ENCODE data around the gene CHRFAM7A. TPM values are rescaled to one million over a fixed set of nuclear protein-coding genes. Genes with fewer than 3 reads are reported as not detected.
"Not testable (repeated sequence)": the region's sequence is repeated elsewhere in the genome, so short reads cannot be mapped to it uniquely, and the experiment has no call there.

CHRFAM7A gene
- total RNA-seq, 6 experiments from 2014 or later: 0.67 to 3.1 TPM; not detected in 4

DNA sequence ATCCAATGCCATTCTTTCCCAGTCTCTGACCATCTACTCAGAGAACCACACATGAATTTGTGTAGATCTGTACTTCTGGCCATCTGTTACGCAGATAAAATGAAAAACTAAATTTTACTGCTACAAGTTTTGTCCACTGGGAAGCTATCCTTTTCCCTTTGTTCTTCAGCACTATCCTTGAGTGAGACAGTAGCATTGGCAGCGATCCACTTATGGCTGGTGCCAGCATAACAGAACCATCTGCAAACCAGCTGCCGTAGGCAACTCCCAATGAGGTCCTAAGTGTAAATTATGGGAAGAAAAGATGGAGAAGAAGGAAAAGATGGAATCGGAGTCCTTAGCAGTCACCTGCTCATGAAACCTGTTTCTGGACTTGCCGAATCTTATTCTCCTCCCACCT is 72.3 kb downstream of the CHRFAM7A start:
- ATAC-seq; H3K4me1 ChIP-seq; H3K27ac ChIP-seq; H3K4me3 ChIP-seq; intact Hi-C loops (cut with DNase I); H3K36me3 ChIP-seq; H3K9me3 ChIP-seq; DNase-seq; H3K27me3 ChIP-seq: not testable (repeated sequence)
- WGBS (ENCODE audit: insufficient coverage, low coverage, low lambda C conversion rate, missing lambda C conversion rate): no CpG with 5 or more reads among the region's 5 CpGs

DNA sequence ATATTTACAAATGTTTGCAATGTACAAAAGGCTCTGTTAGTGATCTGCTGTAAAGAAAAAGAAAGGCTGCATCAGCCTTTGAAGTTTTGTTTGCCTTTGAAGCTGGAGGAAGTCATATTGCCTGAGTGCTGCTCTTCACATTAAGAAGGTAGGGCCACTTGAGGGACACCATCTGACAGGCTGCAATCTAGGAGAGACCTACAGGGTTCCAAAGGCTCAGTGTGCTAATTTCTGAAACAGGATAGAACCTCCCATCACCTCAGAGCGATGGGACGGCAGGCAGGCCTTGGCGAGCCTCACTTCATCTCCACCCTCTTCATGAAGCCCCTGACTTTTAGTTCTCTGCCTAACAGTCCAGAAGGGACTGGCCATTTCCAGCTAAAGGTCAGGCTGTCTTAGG is 77.6 kb downstream of the CHRFAM7A start:
- no CpG with 5 or more reads among the region's 3 CpGs for WGBS (ENCODE audit: insufficient coverage, low coverage, low lambda C conversion rate, missing lambda C conversion rate)

DNA sequence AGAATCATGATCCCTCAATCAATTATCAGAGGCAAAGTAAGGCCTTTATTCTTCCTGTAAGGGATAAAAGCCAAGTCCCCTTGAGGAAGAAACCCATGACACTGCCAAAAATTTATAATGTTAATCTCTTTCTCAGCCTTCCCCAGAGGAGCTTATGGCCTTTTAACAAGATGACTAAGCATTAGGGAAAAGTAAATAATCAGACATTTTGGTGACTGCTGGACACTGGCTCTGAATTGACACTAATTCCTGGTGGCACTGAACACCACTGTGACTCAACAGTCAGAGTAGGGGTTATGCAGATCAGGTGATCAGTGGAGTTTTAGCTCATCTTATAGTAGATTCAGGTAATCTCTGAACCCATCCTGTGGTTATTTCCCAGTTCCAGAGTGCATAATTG is 82.8 kb downstream of the CHRFAM7A start:
- intact Hi-C loops (cut with DNase I): not testable (repeated sequence)

More for the DNA sequence above, 77.6 kb downstream of the CHRFAM7A start:
- H3K9me3 ChIP-seq; H3K27ac ChIP-seq; ATAC-seq; DNase-seq; H3K36me3 ChIP-seq; intact Hi-C loops (cut with DNase I); H3K4me1 ChIP-seq; H3K4me3 ChIP-seq; H3K27me3 ChIP-seq: not testable (repeated sequence)

More for the DNA sequence above, 82.8 kb downstream of the CHRFAM7A start:
- not testable (repeated sequence) for H3K4me1 ChIP-seq, H3K27me3 ChIP-seq, H3K9me3 ChIP-seq, H3K36me3 ChIP-seq, H3K27ac ChIP-seq, H3K4me3 ChIP-seq, DNase-seq
- peak in 1 of 4 donors; percentile 17 for ATAC-seq

Small RNAs within 50 kb of the gene (small RNA-seq; reads per million reads assigned to genes)
- gene AC019322.2: 0 reads per million in 2 experiments
- gene RF00019: 0 reads per million in 2 experiments
- 0 reads per million in 2 experiments for gene RF00096
- 0 reads per million in 2 experiments for gene RN7SL196P

Other genes starting within 250 kb of the CHRFAM7A start
- 1 to 10 TPM; 1.2 to 3.8 (median 2.5) TPM for gene GOLGA8R, start 20.7 kb upstream of the CHRFAM7A start, total RNA-seq
- 1 to 10 TPM in 1 of 6 experiments, under 1 TPM in 1, not detected in 4; 0.71 to 1.6 TPM for gene GOLGA8Q, start 158.5 kb upstream of the CHRFAM7A start, total RNA-seq
- under 1 TPM in 1 of 6 experiments, not detected in 5; 0.13 TPM for gene GOLGA8H, start 210.5 kb upstream of the CHRFAM7A start, total RNA-seq

Measured in right lobe of liver (tissue), 6 donors.